SIG-M5 treated with dmso at 0.1 percent for 504 hours (cell line): Measurements from ENCODE around the gene RER1.

ENCODE experiments used
- DNase-seq: peaks from one replicate; lab custom pipeline; 2025; ENCODE audit not compliant: unreplicated experiment; lab: John Stamatoyannopoulos, UW

Gene RER1

GRCh38 chr1:2391041-2391930 lies at the start of gene RER1, which contains the start of gene MORN1:
TSS of gene RER1 (plus strand) at chr1:2391841. CDS start at chr1:2395791, 3,950 bp downstream.
TSS of gene MORN1 (minus strand) at chr1:2391554. CDS start at chr1:2391533, 21 bp downstream.
- peak; percentile 96 for DNase-seq

- DNase-seq: no peak
Observed at GRCh38 chr1:2342384-2343022, 49.1 kb upstream of the RER1 start.

- no peak for DNase-seq
Observed at GRCh38 chr1:2343023-2343935, 48.4 kb upstream of the RER1 start.

- DNase-seq: no peak
Observed at GRCh38 chr1:2344121-2344681, 47.4 kb upstream of the RER1 start.

GRCh38 chr1:2344744-2345296 lies 46.8 kb upstream of the RER1 start:
- no peak for DNase-seq

- DNase-seq: no peak
Observed at GRCh38 chr1:2345297-2346075, 46.2 kb upstream of the RER1 start.

- no peak for DNase-seq
Observed at GRCh38 chr1:2346691-2347408, 44.8 kb upstream of the RER1 start.

- no peak for DNase-seq
Observed at GRCh38 chr1:2347409-2347785, 44.2 kb upstream of the RER1 start.

- DNase-seq: no peak
Observed at GRCh38 chr1:2347896-2348295, 43.7 kb upstream of the RER1 start.

GRCh38 chr1:2348346-2349325 lies 43.0 kb upstream of the RER1 start:
- no peak for DNase-seq

- no peak for DNase-seq
Observed at GRCh38 chr1:2349806-2350205, 41.8 kb upstream of the RER1 start.

GRCh38 chr1:2350501-2350900 lies 41.1 kb upstream of the RER1 start:
- no peak for DNase-seq

GRCh38 chr1:2350911-2351655 lies 40.6 kb upstream of the RER1 start:
- no peak for DNase-seq

- no peak for DNase-seq
Observed at GRCh38 chr1:2351723-2352122, 39.9 kb upstream of the RER1 start.

- no peak for DNase-seq
Observed at GRCh38 chr1:2352341-2352896, 39.2 kb upstream of the RER1 start.

- no peak for DNase-seq
Observed at GRCh38 chr1:2352897-2353550, 38.6 kb upstream of the RER1 start.
